DMS53 treated with DMSO at 0.1 percent for 48 hours (cell line): ENCODE data around the gene RIMS4.

ENCODE experiments used
- DNase-seq: peaks from one replicate; lab custom pipeline; 2025; ENCODE audit not compliant: unreplicated experiment; lab: John Stamatoyannopoulos, UW

Gene RIMS4

DNA sequence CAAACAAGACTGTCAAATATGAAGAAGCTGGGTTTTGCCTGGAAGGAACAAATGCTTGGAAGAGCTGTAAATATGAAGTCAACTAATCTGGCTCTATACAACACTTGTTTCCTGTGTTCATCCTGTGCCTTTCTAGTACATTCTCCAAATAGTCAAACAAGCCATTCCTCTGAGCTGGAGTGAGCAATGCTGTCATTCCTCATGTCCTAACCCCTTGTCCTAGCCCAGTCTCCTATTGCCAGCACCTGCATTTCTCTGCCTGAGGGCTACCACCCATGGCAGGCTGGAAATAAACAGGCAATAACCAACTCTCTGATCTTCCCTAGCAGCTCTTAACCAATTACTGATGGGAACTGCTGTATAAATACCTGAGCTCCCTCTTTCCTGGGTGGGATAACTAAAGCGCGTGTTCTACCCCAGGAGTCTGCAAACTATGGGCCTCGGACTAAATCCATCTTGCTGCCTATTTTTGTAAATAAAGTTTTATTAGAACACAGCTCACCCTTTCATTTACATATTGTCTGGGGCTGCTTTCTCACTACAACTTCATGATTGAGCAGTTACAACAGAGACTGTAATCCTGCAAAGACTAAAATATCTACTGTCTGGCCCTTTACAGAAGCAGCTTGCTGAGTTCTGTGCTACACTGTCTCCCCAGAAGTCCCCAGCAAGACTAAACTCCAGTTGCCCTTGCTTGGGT is 13.4 kb downstream of the RIMS4 start:
- DNase-seq: no peak

DNA sequence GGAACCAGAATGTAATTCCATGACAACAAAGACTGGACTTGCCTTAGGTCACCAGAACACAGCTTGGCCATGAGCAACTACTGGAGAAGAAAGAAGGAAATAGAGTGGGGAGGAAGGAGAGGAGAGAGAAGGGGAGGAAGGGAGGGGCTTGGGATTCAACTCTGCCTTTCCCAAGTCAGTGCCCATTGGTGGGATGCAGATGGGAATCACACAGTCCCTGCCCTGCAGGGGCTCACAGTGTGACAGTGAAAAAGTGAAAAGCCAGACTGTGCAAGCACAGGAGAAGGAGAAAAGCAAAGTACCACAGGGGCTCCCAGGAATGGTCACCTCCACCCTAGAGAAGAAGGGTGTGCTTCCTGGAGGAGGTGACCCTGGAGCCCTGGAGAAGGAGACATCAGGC is 14.0 kb downstream of the RIMS4 start:
- no peak for DNase-seq

DNA sequence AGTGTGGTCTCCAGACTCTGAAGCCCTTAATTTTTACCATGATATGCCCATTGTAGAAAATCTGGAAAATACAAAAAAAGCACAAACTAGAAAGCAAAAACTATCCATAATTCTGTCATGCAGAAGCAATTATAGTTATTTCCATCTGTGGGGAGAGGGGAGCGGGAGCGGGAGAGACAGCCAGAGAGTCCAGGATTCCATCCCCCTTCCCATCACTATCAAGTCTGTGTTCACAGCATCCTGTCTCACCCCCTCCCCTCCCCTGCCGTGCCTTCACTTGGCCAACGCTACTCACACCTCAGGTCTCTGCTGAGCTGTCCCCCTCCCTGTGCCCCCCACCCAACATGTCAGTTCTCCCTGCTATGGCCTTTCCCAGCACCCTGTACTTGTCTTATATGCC is 14.5 kb downstream of the RIMS4 start:
- DNase-seq: no peak

DNA sequence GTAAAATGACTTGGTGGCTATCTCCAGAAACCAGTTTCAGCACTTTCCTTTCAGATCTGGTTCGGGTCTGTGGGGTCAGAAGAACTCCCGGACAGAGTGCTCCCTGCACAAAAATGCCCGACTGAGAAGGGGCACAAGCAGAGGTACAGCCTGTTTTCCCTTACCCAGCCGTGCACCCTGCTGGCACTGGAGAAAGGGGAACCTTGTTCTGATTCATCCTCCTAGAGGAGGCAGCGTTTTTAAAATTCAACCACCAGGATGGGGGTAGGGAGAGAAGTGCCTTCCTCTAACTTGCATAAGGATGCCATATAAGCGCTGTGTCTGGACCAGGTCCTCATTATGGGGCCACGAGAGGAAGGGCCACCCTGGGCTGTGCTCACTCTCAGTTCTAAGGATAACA is 17.6 kb downstream of the RIMS4 start:
- DNase-seq: no peak

DNA sequence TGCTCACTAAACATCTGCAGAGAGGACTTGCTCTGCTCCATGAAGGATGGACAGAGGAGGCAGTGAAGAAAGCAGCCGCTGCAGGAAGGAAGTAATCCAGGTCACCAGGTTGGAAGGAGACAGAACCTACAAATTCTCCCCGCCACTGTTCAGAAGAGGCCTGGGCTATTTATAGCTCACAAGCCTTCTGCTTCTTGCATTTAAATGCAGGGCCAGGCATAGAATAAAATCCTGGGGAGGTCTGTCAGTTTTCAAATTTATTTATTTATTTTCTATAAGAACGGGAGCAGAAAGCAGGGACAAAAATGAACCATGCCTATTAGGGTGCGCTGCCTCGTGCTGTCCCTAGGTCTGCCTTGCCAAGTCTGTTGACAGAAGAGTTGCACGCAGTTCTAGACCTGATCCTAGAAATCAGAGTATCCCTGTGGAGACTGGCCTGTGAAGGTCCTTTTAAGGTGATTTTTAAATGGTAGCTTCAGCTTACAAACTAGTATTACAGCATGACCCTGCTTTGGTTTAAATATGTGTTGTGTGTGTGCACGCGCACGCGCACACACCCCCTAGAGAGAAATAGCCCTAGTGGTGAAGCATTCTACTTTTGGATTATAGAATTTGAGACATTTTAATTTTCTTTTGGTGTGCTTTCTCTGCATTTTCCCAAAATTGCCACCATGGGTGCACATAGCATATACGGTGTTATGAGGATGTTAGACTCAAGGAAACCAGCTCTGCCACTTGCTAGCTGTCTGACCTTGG is 19.5 kb downstream of the RIMS4 start:
- no peak for DNase-seq

DNA sequence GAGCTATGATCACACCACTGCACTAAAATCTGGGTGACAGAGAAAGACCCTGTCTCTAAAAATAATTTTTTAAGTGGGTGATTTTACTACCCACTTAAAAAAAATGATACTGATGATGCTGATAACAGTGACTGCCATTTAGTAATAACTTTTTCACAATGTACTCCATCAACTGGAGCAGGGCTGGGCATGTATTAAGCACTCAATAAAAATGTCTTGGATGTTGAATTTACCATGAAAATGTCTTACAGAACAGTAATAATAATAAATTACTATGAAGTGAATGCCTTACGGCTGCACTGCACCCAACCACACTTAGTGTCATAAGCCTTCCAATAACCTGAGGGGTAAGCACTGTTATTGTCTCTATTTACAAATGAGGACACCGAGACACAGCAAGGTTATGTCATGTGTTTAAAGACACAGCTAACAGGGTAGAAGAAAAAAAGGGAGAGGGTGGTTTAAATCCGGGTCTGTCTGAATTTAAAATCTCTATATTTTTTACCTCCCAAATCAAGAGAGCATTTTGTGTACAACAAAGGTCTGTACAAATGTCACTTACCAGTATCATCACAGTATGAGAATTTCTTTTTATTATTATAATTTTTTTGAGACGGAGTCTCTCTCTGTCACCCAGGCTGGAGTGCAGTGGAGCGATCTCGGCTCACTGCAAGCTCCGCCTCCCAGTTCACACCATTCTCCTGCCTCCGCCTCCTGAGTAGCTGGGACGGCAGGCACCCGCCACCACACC is 21.5 kb downstream of the RIMS4 start:
- no peak for DNase-seq

DNA sequence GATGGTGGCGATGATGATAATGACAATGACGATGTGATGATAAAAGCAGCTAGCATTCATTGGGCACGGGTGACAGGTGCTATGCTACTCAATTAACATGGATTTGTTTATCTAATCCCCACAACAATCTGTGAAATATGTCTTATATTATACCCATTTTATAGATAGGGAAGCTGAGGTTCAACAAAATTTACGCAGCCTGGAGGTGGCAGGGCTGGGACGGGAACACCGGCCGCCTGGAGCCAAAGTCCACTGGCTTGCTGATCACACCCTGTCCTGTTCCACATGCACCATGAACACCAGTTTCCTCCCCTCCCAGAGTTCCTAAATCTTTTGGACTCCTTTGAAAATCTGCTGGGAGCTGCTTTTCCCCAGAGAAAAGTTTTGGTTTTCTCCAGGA is 23.0 kb downstream of the RIMS4 start:
- no peak for DNase-seq

DNA sequence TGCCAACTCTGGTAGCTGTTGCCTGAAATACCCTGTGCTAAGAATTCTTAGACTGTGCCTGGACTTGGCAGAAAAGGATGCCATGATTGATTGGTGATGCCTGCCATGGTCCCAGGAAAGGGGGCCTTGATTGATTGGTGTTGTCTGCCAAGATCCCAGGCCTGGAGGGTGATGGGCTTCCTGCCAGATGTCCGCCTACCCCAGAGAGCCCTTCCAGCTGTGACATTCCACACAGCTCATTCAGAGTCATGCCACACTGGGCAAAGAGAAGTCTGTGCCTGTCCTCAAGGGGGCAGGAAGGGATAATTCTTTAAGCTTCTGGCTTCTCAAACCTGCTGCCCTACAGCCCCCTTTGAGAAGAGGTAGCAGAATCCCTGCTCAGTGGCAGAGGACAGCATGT is 24.6 kb downstream of the RIMS4 start:
- DNase-seq: no peak

DNA sequence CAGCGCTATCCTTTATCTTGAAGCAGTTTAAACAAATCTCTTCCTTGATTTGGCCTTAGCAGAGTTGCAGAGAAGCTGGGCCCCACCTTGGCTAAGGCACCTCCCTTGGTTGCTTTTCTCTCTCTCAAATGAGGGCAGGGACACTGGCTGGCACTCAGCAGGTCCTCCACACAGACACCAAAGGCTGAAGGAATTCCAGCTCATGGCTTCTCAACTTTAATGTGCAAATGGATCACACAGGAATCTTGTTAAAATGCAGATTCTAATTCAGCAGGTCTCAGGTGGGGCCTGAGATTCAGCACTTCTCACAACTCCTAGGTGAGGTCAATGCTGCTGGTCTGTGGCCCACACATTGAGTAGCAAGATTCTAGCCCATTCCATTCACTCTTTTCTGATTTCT is 25.7 kb downstream of the RIMS4 start:
- no peak for DNase-seq

DNA sequence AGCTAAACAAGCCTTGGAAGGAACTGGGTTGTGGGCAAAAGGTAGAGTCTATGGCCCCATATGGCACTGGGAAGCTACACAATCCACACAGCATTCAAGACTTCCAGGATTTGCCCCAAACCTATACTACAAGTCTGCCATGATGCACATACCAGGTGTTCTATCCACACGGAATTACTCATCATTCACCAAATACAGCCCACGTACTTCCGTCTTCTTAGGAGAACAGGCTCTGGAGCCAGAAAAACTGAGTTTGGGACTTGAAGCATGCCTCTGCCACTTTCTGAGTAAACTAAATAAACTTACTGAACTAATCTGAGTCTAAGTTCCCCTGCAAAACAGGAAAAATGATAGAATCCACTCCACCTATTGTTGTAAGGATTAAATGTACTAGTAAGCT is 28.6 kb downstream of the RIMS4 start:
- DNase-seq: no peak

DNA sequence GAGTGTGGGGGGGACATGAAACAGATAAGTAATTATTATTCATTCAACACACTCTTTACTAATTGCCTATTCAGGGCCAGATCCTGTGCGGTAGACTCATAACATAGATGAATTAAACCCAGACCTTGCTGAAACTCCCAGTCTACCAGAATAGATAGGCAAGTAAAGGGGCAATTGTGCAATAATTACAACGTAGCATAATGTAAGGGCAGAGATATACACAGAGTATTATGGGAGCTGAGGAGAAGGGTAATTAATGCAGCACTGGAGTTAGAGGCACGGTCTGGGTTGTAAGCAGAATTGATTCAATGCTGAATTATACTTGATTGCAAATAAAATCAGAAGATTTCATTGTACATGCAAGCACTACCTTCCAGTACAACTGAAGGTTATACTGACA is 29.2 kb downstream of the RIMS4 start:
- DNase-seq: no peak

DNA sequence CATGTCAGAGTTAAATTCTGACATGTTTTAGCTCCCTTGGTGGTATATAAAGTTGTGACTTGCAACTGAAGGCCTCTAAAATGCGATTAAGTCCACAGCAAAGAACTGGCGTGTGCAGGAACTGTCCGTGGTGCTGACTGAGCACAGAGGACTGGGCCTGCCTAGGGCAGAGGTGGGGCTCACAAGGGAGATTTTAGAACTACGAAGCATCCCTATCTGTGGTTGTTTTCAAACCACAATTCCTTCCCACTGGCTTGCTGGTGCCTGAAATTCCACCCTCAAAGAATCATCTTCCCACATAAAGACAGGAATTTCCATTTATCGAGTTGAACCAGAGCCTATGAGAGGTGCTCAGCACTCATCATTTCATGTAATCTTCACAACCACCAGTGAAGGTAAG is 30.1 kb downstream of the RIMS4 start:
- no peak for DNase-seq

DNA sequence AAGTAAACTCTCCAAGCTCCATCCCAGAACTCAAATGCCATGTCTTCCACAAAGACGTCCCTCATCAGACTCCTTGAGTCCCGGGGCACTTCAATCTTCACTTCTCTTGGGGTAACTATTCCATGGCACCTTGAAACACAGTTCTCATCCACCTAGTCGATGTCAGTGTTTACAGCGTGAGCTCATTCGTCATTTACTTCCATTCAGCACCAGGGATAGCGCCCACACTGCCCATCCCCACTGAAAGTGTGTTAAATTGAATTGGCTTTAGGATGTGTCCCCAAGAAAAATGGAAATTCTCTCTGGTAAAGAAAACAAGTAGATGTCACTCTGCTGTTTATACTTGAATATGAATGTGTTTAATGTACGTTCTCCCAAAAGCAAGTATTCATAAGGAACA is 33.4 kb downstream of the RIMS4 start:
- no peak for DNase-seq

DNA sequence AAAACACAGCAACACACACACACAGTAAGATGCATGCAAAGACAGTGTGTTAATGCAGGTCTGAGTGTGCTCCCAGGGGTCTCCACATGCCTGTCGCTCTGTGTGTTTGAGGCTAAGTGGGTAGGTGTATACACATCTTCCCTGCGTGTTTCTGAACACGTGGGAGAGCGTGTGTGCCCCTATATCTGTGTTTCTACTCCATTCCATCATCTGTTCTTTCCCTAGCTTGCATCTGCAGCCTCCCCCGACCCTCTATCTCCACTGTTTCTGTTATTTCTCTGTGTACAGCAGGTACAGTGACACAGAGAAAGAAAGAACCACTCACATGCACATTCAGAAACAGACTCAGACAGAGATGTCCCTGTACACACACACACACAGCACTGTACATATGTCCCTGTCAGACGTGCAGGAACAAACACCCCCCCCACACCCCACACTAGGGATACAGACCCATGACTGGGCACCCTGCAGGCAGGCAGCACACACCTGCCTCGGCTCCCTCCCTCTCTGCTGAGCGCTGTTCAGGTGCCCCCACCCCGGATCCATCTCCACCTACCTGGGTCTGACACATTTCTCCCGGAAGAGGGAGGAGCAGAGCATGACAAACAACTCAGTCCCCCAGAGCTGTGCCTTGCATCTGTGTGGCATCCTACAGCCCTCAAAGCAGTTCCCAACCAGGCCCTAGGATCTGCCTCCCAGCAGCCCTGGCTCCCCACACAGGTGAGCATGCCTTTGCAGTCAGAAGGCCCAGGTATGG is 37.1 kb downstream of the RIMS4 start:
- DNase-seq: no peak

DNA sequence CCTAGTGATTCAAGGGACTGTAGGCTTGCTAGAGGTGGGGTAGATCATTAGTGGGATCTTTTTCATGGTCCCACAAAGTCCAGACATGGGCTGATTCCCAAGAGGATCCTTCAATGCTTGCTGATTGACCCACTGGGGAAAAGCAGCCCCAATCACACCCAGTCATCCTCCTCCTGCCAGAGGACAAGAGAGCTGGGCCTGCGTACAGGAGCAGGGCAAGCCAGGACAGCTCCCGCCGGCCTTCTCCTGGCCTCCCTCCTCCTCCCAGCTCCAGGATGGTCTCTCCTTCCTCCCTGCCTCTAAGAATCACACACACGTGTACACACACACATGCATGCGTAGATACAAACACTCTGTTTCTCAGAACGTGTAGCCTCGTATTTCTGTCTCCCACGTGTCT is 37.7 kb downstream of the RIMS4 start:
- no peak for DNase-seq

DNA sequence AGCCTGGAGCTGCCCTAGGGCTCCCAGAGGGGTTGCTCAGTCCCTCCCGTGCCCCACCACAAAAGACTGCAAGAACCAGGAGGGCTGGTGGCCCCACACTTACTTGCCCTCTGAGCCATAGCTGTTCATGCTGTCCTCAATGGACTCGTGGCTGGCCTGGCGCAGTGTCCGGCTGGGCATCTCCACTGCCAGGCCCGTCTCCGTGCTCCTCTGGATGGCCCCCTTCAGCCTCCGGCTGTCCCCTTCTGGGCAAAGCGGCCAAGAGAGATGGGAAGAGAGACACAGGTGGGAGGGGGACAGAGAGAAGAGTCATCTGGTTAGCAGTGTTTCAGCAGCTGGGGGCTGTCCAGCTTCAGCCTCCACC is 39.2 kb downstream of the RIMS4 start:
- no peak for DNase-seq

DNA sequence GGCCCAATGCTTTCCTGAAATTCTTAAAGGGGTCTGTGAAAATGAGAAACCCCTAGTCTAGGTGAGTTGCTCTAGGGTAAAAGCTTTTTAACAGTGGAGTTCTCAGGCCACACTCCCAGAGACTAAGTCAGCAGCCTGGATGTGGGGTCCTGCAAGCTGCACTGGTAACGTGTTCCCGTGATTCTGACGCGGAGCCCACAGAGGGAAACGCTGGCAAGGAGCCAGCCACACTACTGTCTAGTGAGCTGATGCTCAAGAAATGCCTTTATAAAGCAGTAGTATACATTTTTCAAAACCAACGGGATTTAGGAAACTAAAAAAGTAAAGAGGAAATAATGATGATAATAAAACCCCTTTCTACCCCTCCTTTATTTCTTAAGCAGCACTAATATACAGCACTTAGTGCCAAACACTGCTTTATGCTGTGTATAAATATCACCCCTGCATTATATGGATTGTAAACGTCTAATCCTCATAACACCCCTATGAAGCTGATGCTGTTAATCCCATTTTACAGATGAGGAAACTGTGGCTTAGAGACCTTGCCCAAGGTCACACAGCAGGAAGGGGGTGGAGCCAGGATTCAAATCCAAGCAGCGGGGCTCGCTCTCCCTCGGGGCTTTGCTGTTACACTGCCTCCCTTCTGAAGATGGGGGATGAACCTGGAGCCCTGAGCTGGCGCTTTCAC is 39.7 kb downstream of the RIMS4 start:
- no peak for DNase-seq

DNA sequence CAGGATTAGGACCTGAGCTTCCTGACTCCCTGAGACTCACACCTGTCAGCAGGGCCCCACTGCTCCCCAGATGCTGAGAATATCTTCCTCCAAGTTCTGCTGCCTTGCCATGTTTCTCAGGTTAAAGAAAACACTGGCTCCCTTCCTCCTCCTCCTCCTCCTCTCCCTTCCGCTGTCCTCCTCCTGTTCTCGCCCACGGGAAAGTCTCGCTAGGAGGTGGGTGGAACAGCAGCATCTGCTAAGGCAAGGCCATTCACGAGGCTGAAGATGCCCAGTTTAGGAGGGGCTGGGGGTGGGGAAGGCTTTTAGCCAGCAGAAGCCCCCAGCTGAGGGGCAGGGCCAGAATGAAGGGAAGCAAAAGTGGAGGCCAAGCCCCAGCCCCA is 40.9 kb downstream of the RIMS4 start:
- DNase-seq: no peak

DNA sequence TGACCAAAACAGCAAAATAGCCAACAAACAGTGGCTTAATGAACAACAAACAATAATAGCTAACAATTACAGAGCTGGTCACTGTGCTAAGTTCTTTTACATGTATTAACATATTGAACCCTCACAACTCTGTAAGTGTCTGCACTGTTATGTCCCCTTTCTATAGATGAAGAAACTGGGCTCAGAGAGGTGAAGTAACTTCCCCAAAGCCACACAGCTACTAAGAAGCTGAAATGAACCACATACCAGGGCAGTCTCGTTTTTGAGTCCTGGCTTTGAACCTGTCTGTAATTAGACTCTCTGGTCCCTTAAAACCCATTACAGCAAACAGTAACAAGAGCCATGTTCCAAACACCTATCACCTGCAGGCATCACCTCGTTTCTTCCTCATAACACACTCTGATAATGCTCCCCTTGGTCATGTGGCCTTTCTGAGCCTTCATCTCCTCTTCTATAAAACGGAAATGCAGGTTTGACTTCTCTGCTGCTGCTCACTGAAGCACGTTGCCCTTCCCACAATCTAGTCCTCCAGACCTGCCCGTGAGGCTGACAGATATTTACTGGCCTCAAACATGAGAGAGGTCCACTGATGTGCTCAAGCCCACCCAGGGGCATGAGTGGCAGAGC is 41.4 kb downstream of the RIMS4 start:
- DNase-seq: no peak

DNA sequence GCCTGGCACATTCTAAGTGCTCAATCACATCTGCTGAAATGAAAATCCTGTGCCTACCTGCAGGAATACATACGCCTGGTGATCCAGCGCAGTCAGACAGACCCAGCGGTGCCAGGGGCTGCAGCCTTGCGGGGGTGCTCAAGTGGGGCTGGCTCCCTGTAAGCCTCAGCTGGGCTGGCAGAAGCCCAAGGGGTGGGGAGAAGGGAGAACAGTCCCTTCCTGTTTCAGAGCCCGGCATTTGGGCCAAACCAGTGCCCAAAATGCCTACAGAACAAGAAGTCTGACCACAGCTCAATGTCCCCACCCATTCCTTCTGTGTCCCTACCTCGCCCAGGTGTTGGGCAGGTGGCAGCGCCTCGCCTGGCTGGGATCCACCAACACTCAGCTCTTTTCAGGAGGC is 42.1 kb downstream of the RIMS4 start:
- no peak for DNase-seq
